T-helper 1 cell treated with Interleukin-12 subunit alpha and Interleukin-12 subunit beta and Interleukin-4 antibody, amounts not matched to agents 30 μg/mL and 1 μg/mL, for 36 hours (primary cell): ENCODE data around the gene TCF7L2.

Experiments used
- H3K27ac Mint-ChIP-seq: one replicate; pipeline ENCODE4 v1.8.0; 2021; ENCODE audit warnings: mild to moderate bottlenecking, mixed read lengths
- H3K27me3 Mint-ChIP-seq: one replicate; pipeline ENCODE4 v1.8.0; 2021; ENCODE audit warnings: low read depth, mixed read lengths
- H3K36me3 Mint-ChIP-seq: one replicate; pipeline ENCODE4 v1.8.0; 2021; ENCODE audit warnings: low read depth, mixed read lengths
- H3K4me1 Mint-ChIP-seq: one replicate; pipeline ENCODE4 v1.8.0; 2021; ENCODE audit warnings: low read depth, mixed read lengths
- H3K4me3 Mint-ChIP-seq: one replicate; pipeline ENCODE4 v1.8.0; 2021; ENCODE audit warnings: mild to moderate bottlenecking, moderate library complexity, mixed read lengths
- H3K9me3 Mint-ChIP-seq: one replicate; pipeline ENCODE4 v1.8.0; 2021; ENCODE audit warnings: mixed read lengths

The TCF7L2 gene

DNA sequence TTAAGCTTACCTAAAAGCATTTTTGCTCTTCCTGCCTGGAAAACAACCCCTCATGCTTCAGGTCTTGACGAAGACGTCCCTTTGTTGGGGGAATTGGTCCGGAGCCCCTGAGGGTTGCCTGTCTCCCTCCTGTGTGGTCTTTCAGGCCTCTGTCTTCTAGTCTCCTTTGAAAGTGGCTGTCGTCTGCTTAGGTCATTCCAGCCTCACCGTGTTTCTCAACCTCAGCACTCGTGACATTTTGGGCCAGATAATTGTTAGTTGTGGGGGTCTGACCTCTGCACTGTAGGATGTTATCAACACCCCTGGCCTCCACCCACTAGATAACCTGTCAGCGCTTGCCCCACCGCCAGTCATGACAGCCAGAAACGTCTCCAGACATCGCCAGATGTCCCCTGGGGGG lies 219.1 kb downstream of the TCF7L2 start:
- Mint-ChIP-seq H3K27me3 (peaks cover 10% of the 10 kb centered on the region), H3K36me3 (no peaks in the 10 kb centered on the region), H3K4me1 (no peaks in the 10 kb centered on the region), H3K27ac (no peak overlapping the region), H3K4me3 (no peak overlapping the region), H3K9me3 (no peaks in the 10 kb centered on the region)

DNA sequence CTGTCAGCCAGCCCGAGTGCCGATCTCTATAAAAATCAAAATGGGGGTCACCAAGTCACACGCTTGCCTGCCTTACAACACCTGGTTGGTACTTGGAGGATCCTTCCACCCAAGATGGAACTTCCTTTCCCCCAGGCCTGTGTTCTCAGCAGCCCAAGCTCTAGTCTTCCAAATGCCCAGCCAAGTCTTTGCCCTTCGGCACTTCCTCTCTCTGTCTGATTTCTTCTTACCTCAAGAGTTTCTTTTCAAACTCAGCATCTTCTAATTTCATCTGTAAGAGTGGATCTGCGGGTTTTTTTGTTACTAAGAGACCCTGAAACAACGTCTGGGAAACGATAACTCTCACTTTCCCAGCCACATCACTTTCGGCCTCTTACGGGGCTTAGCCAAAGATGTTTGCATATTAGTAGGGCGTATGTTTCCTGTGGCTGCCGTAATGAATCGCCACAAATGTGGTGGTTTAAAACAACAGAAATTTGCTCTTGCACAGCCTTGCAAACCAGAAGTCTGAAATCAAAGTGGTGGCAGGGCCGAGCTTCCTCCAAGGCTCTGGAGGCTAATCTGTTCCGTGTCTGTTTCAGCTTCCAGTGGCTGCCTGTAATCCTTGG lies 219.9 kb downstream of the TCF7L2 start:
- no peaks in the 10 kb centered on the region for H3K9me3 Mint-ChIP-seq
- H3K4me3 Mint-ChIP-seq, result no peak overlapping the region
- peaks cover 7% of the 10 kb centered on the region for H3K27me3 Mint-ChIP-seq
- no peaks in the 10 kb centered on the region for H3K36me3 Mint-ChIP-seq
- H3K4me1 Mint-ChIP-seq, result no peaks in the 10 kb centered on the region
- H3K27ac Mint-ChIP-seq, result no peak overlapping the region

DNA sequence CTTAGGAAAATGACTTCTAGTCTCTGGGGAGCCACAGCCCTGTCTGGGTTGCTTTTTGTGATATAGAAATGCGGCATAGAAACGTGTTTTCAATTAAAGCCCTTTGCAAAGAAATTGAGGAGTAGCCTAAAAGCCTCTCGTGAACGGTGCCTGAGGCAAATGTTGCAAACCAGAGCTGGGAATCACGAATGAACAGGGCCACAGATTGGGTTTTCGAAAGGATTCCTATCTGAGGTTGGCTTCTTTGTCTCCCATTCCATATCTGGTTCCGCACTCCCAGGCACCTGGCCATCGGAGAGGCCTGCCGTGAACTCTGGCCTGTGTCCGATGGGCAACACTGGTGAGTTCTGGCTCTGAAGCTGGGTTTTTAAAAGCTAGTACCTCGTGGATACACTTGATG lies 221.6 kb downstream of the TCF7L2 start:
- H3K27me3 Mint-ChIP-seq, result peaks cover 7% of the 10 kb centered on the region
- no peaks in the 10 kb centered on the region for H3K9me3 Mint-ChIP-seq
- H3K27ac Mint-ChIP-seq, result no peak overlapping the region
- H3K4me3 Mint-ChIP-seq, result no peak overlapping the region
- H3K36me3 Mint-ChIP-seq, result no peaks in the 10 kb centered on the region
- no peaks in the 10 kb centered on the region for H3K4me1 Mint-ChIP-seq

DNA sequence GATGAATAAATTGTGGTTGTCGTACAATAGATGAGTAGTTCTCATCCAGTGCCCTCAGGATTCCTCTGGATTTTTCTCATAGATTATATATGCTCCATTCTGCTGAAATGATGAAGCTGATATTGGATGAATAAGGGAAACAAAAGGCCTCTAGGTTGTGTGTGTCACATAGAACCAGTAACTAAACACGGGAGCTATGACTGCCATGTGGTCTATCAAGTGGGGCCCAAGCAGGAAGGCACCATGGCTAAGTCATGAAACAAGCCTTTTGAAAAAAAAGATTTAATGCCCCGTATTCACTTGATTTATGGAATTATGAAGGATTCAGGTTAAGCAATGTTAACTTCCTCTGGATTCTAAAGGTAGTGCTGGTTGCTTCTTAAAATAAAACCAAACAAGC lies 225.1 kb downstream of the TCF7L2 start:
- H3K4me1 Mint-ChIP-seq, result no peaks in the 10 kb centered on the region
- H3K36me3 Mint-ChIP-seq, result no peaks in the 10 kb centered on the region
- H3K27me3 Mint-ChIP-seq, result no peaks in the 10 kb centered on the region
- H3K27ac Mint-ChIP-seq, result no peak overlapping the region
- H3K4me3 Mint-ChIP-seq, result no peak overlapping the region
- no peaks in the 10 kb centered on the region for H3K9me3 Mint-ChIP-seq

DNA sequence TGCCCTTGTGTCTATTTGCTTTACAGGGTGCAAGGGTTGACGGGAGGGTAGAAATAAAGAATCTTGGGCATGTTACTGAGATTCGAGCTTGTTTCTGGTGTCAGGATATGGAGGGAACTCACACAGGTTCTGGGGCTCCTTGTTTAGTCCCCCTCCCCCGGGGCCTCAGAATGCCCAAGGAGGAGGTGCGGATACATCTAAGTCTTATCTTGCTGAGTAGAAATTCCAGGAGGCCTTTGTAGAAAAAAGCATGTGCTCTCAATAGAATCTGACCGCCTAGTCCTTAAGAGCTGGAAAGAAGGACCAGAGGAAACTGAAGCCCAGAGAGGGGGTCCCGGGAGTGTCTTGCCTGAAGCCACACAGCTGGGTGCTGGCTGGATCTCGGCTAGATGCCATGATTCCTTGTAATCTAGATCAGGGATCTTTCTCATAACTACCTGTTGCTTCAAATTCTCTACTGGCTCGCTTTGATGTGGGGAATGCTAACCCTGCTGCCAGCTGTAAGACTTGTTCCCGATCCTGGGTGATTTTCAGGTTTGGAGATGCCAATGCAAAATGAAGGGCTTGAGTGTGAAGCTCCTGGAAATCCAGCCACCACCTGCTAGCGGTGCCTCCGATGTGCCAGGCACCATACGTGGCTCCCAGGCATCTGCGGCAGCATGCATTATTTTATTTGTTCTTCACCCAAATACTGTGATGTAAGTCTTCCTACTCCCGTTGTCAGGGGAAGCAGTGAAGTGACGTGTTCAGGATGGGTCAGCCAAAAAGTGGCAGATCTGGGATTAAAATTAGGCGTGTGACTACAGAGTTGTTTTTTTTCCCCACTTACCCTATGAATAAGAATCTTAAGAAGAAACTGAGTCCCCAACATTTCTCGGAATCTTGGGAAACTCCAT lies 226.0 kb downstream of the TCF7L2 start:
- Mint-ChIP-seq H3K27ac (no peak overlapping the region), H3K4me3 (no peak overlapping the region), H3K27me3 (no peaks in the 10 kb centered on the region), H3K36me3 (no peaks in the 10 kb centered on the region), H3K4me1 (no peaks in the 10 kb centered on the region), H3K9me3 (no peaks in the 10 kb centered on the region)

DNA sequence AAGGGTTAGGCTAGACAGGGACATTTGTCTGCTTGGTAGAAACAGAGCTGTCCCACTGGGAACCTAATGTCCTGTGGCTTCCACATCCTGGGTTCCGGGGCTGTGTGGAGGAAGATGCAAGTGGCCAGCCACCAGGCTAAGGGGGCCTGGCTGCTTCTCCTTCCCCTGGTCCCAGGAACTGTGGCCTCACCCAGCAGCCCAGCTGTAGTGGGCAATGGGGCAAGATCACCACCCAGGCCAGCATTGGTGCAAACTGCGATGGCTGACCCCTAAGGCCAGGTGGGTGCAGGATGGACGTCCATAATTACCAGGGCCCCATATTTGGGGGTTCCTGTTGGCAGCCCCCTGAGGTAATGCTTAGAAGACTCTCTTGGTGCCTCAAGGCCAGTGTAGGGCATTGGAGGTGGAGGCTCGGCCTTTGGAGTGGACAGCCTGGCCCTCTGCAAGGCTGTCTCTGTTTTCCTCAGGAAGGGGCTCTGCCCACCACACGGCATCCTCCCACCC lies 226.7 kb downstream of the TCF7L2 start:
- Mint-ChIP-seq H3K36me3 (no peaks in the 10 kb centered on the region), H3K4me3 (no peak overlapping the region), H3K4me1 (no peaks in the 10 kb centered on the region)

DNA sequence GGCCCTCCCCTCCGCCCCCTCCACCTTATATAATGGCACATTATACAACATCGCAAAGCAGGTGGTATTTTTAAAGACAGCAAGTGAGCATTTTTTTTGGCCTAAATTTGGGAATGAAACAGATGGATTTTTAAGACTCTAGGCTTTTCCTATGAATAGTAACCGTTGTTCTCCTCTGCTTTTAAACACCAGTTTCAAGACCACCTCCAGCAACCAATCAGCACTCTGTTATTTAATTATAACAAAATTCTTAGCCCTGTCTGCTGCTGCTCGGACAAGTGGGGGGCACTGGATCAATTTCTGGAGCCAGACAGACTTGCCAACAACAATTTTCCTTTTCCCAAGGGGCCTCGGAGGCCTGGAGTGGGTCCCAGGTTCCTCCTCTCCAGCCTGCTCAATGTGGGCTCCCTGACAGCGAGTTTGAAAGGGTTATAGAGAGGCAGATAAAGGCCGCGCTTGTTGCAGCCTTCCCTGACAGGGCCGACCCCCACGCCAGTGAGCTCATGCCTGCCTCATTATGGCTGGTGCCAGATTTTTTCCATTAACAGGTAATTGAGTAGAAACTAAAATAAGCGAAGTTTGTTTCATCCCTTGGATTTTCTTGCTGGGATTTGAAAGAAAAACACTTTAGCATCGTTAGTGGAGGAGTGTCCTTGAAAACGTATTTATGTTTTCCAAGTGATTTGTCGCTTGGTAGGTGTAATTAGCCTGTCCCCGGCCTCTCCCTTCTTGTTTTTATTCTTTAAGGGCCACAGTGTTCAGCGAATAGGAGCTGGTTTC lies 227.3 kb downstream of the TCF7L2 start:
- Mint-ChIP-seq H3K36me3 (no peaks in the 10 kb centered on the region), H3K27me3 (no peaks in the 10 kb centered on the region), H3K4me1 (no peaks in the 10 kb centered on the region), H3K9me3 (no peaks in the 10 kb centered on the region), H3K27ac (no peak overlapping the region), H3K4me3 (no peak overlapping the region)

More for the DNA sequence above, 226.7 kb downstream of the TCF7L2 start:
- H3K27me3 Mint-ChIP-seq, result no peaks in the 10 kb centered on the region
- H3K27ac Mint-ChIP-seq, result no peak overlapping the region
- H3K9me3 Mint-ChIP-seq, result no peaks in the 10 kb centered on the region

DNA sequence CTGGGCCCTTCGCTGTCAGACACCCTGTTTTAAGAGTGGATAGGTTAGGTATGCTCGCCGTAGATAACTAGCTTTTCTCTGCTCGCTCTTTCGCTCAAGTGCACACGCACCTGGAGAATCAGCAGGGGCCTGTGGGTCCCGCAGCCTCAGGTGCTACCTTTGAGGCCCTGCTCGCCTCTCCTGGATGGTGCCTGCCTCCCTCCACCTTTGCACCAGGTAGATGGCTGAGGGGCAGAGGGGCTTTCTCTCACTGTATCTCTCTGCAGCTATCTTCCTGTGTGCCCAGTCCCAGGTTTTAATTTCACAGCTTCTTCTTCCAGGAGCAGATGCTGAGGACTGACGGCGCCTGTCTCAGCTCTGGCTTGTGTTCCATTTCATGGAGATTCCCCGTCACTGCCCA lies 227.9 kb downstream of the TCF7L2 start:
- Mint-ChIP-seq H3K4me3 (no peak overlapping the region), H3K36me3 (no peaks in the 10 kb centered on the region), H3K9me3 (no peaks in the 10 kb centered on the region), H3K4me1 (no peaks in the 10 kb centered on the region), H3K27ac (no peak overlapping the region), H3K27me3 (no peaks in the 10 kb centered on the region)

DNA sequence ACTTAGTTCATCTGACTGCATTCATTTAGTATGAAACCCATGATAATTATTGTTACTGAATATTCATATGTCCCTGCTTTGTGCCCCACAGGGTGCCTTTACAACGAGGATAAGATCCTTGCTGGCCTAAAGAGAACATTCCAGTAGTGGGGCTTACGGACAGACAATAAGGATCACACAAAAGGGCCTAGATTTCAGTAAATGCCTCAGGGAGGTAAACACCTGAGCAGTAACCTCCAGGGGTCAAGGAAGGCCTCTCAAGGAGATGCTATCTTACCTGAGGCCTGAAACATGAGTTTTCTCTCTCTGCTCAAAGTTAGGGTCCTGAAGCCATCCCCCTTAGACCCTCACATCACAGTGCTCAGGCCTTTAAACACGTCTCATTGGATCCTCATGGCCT lies 228.7 kb downstream of the TCF7L2 start:
- Mint-ChIP-seq H3K4me1 (no peaks in the 10 kb centered on the region), H3K9me3 (no peaks in the 10 kb centered on the region), H3K27me3 (no peaks in the 10 kb centered on the region), H3K36me3 (no peaks in the 10 kb centered on the region), H3K4me3 (no peak overlapping the region), H3K27ac (no peak overlapping the region)

DNA sequence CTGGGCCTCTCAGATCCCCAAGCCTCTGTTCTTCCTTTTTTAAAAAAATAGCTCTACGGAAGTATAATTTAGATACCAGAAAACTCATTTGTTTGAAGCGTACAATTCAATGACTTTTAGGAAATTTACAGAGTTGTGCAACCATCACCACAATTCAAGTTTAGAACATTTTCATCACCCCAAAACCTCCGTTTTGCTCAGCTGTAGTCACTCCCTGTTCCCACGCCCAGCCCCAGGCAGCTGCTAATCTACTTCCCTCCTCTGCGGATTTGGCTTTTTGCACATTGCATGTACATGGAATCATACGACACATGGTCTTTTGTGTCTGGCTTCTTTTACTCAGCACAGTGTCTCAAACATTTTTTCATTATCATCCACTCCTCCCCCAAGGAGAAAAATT lies 229.2 kb downstream of the TCF7L2 start:
- Mint-ChIP-seq H3K4me1 (no peaks in the 10 kb centered on the region), H3K4me3 (no peak overlapping the region)

DNA sequence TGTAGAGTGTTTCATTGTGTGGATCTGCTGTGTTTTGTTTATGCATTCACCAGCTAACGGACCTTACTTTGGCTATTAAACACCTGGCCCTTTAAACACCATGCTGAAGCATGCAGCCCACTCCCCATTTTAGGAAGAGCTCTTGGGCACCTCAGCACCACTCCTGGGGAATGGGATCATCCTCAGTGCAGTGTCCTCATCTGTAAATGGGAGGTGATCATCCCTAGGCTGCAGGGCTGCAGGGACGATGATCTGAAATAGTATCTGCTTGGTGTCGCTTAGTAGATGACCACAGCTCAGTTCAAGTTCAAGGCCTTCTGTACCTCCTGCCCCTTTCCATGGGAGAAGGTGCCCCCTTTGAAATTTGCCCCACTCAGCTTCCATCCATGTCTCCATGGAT lies 229.9 kb downstream of the TCF7L2 start:
- Mint-ChIP-seq H3K4me1 (no peaks in the 10 kb centered on the region), H3K9me3 (no peaks in the 10 kb centered on the region), H3K27ac (no peak overlapping the region), H3K4me3 (no peak overlapping the region), H3K36me3 (no peaks in the 10 kb centered on the region), H3K27me3 (no peaks in the 10 kb centered on the region)

More for the DNA sequence above, 229.2 kb downstream of the TCF7L2 start:
- Mint-ChIP-seq H3K27me3 (no peaks in the 10 kb centered on the region), H3K27ac (no peak overlapping the region), H3K36me3 (no peaks in the 10 kb centered on the region), H3K9me3 (no peaks in the 10 kb centered on the region)

DNA sequence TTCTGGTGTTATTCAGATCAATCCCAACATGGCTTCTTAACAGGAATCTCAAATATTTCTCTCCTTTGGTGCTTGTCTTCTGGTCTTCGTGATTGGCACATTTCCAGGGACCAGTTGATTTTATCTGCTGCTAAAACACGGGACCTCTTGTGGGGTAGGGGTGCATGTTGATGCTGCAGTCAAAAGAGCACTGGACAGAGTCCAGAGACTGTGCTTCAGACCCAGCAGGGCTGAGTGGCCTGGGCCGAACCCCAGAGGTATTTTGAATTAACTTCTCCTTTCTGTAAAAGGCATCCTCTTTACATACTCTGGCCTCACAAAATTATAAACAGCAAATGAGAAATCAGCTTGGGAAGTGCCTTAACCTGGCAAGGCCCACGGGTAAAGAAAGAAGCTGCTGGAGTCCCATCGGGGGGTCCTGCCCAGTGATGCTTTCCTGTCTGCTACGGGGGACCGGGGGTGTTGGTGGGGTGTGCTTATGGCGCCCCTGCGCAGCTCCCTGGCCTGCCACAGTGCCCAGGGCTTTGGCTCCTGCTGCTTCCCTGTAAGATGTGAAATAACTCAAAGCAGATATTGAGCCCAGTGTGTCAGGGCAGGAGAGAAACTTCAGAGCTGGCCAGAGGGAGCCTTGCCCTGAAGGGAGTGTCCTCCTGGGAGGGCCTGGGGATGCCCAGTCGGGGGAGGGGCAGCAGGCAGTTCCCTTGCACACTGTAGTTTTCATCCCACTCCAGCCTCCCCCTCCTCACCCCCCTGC lies 230.5 kb downstream of the TCF7L2 start:
- Mint-ChIP-seq H3K27ac (no peak overlapping the region), H3K4me3 (no peak overlapping the region), H3K4me1 (no peaks in the 10 kb centered on the region), H3K27me3 (no peaks in the 10 kb centered on the region), H3K36me3 (no peaks in the 10 kb centered on the region), H3K9me3 (no peaks in the 10 kb centered on the region)

DNA sequence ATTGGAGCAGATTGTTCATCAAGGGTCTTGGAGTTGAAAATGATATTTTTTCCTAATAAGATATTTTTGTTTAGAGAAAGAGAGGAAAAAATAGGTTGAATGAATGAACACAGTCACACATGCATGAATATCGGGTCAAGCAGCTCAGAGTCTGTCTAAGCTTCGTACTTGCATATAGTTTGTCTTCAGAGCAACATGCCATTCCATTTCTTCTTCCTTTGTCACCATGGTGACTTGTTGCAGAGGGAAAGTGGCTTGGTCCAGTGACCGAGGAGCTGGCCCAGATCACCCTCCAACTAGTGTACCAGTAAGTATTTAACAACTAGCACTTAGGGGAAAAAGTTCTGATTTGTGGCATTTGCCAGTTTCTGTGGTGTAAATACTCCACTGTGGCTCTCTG lies 232.1 kb downstream of the TCF7L2 start:
- H3K4me3 Mint-ChIP-seq, result no peak overlapping the region
- H3K36me3 Mint-ChIP-seq, result no peaks in the 10 kb centered on the region
- H3K4me1 Mint-ChIP-seq, result no peaks in the 10 kb centered on the region
- H3K27me3 Mint-ChIP-seq, result no peaks in the 10 kb centered on the region
- H3K9me3 Mint-ChIP-seq, result no peaks in the 10 kb centered on the region
- no peak overlapping the region for H3K27ac Mint-ChIP-seq

DNA sequence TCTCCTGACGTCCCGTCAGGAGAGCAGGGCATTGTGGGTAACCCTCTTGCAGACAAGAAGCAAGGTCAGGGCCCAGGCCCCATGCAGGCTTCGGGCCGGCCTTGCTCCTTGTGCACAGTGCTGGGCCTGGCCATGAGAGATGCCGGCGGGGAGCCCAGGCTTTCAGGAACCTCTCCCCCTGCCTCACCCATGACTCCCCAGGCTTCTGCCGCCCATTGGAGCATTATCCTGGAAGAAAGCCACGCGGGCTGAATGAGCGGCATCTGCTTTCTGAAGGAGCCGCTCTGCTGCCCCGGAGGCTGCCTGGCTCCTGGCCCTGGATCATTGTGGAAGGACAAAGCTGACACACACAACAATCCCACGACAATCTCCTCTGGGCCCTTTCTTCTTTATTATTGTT lies 233.5 kb downstream of the TCF7L2 start:
- Mint-ChIP-seq H3K9me3 (no peaks in the 10 kb centered on the region), H3K27me3 (no peaks in the 10 kb centered on the region), H3K27ac (no peak overlapping the region), H3K36me3 (no peaks in the 10 kb centered on the region), H3K4me1 (no peaks in the 10 kb centered on the region), H3K4me3 (no peak overlapping the region)
